ENCODE results near the gene RASAL1. TPM values are rescaled to one million over a fixed set of nuclear protein-coding genes. Genes with fewer than 3 reads are reported as not detected.

Gene RASAL1
- total RNA-seq, 1 experiment from 2014 or later = 4.4 TPM

DNA sequence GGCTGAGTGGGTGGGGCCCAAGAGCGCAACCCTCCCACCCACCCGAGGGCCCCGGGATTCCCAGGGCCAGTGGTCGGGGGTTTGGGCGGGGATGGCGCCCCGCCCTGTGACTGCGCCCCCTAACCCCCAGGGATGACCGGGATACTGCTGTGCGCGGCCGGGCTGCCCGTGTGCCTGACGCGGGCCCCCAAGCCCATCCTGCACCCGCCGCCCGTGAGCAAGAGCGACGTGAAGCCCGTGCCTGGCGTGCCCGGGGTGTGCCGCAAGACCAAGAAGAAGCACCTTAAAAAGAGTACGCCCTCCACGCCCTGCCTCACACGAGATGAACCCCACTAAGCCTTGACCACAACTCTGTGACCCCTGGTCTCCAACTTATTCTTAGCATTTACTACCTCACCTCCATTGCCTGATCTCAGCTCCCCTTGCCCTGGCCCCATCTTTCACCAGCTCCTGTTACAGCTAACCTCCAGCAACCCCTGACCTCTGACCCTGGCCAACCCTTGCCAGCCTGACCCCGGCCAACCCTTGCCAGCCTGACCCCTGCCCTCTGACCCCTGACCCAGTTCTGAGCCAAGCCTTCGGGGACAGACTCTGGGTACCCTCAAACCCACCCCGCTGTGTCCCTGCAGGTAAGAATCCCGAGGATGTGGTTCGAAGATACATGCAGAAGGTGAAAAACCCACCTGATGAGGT is 42.0 kb downstream of the RASAL1 start:
- DNase-seq = peak; percentile 64
- H3K27me3 ChIP-seq (ENCODE audit: control insufficient read depth, insufficient read depth, low read length) = no peaks in the 10 kb centered on the region; the same call in 1 of the 2 replicates
- no peaks in the 10 kb centered on the region for H3K36me3 ChIP-seq (replicated peaks; ENCODE audit: control insufficient read depth, insufficient read depth, low read length)
- H3K4me3 ChIP-seq (ENCODE audit: insufficient read depth, low read depth, low read length) = peak overlapping the region; percentile 42

DNA sequence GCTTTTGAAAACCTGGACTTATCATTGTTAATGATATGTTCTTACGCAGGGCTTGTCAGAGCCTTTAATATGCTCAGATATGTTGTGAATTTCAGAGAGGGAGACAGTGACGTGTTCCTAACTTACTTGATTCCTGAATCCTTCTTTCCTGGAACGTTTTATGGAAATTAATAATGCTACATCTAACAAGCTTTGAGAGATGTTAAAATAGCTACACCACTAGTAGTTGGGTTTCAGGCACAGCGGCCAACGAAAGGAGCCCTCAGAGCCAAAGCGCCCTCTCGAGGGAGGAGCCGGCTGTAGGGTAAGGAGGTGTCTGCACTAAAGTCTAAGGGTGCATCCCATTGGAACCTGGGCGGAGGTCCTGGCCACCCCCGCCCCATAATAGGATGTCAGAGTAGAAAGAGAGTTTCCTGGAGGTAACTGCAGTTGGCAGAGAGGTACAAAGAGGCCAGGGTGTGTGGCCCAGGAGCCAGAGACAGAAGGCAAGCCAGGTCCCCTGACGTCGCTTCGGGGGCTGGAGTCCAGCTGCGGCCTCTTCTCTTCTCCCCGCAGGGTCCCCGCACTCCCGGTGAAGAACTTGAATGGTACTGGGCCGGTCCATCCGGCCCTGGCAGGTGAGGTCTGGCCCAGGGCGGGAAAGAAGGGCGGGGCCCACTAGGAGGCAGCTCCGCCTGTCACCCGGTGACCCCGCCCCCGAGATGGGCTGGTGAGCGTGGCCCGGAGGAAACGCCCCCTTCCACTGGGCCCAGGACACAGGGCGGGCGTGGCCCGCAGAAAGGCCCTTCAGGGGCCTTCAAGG is 42.8 kb downstream of the RASAL1 start:
- Histone ChIP-seq H3K36me3 (replicated peaks; ENCODE audit: control insufficient read depth, insufficient read depth, low read length) (no peaks in the 10 kb centered on the region), H3K27me3 (ENCODE audit: control insufficient read depth, insufficient read depth, low read length) (no peaks in the 10 kb centered on the region; the same call in 1 of the 2 replicates), H3K4me3 (ENCODE audit: insufficient read depth, low read depth, low read length) (peak overlapping the region; percentile 42)
- DNase-seq = peak; percentile 99

DNA sequence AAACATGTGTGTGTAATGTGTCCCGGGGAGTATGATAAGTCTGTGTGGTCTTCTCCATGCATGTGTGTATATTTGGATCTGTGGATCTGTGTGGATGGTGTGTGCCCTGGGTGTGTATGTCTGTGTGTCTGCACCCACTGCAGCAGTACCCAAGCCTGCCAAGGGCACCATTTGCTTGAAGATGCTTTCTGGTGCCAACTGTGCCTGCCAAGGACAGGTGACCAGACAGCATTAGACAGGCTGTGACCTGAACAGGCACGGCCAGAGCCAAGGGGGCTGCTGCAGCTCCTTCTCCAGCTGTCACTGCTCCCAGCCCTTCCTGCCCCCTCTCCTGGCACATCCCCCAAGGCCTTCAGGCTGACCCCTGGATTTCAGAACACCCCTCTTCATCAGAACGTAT is 44.1 kb downstream of the RASAL1 start:
- Histone ChIP-seq H3K36me3 (replicated peaks; ENCODE audit: control insufficient read depth, insufficient read depth, low read length) (no peaks in the 10 kb centered on the region), H3K4me3 (ENCODE audit: insufficient read depth, low read depth, low read length) (no peak overlapping the region), H3K27me3 (ENCODE audit: control insufficient read depth, insufficient read depth, low read length) (no peaks in the 10 kb centered on the region; the same call in 1 of the 2 replicates)
- no peak for DNase-seq

DNA sequence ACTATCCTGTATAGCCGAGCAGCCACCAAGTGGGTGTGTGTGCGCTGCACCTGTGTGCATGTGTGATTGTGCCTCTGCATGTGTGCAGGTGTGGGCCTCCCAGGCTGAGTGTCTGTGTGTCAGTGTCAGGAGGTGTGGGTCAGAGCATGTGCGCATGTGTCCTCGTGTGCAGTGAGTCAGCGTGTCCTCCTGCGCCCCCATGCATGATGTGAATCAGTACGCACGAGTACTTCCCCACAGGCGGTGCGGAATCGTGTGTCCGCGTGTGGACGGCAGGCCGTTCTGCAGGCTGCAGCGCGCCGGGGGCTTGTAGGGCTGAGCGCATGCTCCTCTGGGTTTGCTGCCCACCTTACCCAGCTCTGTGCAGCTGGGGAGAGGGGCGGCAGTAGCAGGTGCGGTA is 44.8 kb downstream of the RASAL1 start:
- DNase-seq = no peak
- Histone ChIP-seq H3K4me3 (ENCODE audit: insufficient read depth, low read depth, low read length) (no peak overlapping the region), H3K36me3 (replicated peaks; ENCODE audit: control insufficient read depth, insufficient read depth, low read length) (no peaks in the 10 kb centered on the region), H3K27me3 (ENCODE audit: control insufficient read depth, insufficient read depth, low read length) (no peaks in the 10 kb centered on the region; the same call in 1 of the 2 replicates)

DNA sequence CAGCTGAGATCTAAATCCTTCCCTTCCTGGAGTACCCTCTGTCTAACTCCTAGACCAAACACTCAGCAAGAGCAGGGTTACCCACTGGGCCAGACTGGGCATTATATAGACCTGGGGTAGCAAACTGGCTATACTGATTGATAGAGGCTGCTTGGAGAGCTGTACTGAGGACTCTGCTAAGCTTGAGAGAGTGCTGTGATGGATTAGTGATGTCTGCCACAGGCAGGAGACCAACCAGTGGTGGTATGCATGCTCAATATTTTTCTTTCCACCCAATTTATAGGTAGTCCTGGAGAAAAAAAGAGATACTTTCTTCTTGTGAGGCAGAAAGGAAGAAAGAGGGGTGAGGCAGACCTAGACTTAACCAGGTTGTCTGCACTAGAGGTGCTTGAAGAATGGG is 45.7 kb downstream of the RASAL1 start:
- Histone ChIP-seq H3K4me3 (ENCODE audit: insufficient read depth, low read depth, low read length) (no peak overlapping the region), H3K36me3 (replicated peaks; ENCODE audit: control insufficient read depth, insufficient read depth, low read length) (no peaks in the 10 kb centered on the region), H3K27me3 (ENCODE audit: control insufficient read depth, insufficient read depth, low read length) (no peaks in the 10 kb centered on the region; the same call in 1 of the 2 replicates)
- DNase-seq = no peak

DNA sequence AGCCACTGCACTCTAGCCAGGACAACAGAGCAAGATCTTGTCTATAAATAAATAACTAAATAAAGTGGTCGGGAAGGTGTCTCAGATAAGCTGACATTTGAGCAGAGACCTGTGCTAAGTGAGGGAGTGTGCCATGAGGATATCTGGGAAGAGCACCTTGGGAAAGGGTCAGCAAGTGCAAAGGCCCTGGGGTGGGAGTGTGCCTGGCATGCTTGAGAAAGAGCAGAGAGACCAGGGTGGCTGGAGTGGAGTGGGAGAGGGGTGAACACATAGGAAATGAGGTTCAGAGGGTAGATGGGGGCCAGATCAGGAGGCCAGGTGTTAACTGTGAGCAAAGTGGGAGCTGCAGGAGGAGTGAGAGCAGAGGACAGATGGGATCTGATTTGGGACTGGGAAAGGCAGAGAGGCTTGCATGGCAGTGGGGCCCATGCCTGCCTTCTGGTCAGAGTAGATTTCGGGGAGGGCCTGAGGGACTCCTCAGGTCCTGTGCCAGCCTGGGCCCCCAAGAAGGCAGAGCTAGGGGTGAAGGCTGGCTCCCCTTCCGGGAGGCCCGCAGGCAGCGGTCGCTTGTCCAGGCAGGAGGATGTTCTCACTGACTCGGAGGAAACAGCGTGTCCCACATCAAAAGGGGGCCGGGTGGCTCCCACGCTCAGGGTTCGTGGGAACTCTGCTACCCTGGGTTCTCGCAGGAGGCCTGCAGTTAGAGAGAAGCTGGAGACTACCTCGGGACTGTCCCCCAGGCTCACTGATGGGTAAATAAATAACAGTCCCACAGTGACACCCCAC is 46.4 kb downstream of the RASAL1 start:
- no peak for DNase-seq
- Histone ChIP-seq H3K27me3 (ENCODE audit: control insufficient read depth, insufficient read depth, low read length) (no peaks in the 10 kb centered on the region; the same call in 1 of the 2 replicates), H3K36me3 (replicated peaks; ENCODE audit: control insufficient read depth, insufficient read depth, low read length) (no peaks in the 10 kb centered on the region), H3K4me3 (ENCODE audit: insufficient read depth, low read depth, low read length) (no peak overlapping the region)

DNA sequence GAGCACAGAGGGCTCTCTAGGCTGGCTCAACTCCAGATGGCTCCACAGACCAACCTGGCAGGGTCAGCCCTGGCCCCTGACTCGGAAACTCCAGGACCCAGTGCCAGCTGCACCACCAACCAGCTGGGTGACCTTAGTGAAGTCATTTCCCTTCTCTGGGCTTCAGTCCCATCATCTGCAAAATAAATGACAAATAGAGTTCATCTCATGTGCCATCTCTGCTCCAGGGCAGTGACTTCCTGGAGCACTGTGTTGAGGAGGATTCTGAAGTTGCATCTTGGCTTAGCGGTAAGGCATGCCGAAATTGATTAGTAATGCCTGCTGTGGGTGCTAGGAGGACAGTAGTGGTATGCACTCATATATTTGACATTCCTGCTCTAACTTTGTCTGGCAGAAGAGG is 47.5 kb downstream of the RASAL1 start:
- Histone ChIP-seq H3K4me3 (ENCODE audit: insufficient read depth, low read depth, low read length) (no peak overlapping the region), H3K36me3 (replicated peaks; ENCODE audit: control insufficient read depth, insufficient read depth, low read length) (no peaks in the 10 kb centered on the region), H3K27me3 (ENCODE audit: control insufficient read depth, insufficient read depth, low read length) (no peaks in the 10 kb centered on the region; the same call in 1 of the 2 replicates)
- no peak for DNase-seq

DNA sequence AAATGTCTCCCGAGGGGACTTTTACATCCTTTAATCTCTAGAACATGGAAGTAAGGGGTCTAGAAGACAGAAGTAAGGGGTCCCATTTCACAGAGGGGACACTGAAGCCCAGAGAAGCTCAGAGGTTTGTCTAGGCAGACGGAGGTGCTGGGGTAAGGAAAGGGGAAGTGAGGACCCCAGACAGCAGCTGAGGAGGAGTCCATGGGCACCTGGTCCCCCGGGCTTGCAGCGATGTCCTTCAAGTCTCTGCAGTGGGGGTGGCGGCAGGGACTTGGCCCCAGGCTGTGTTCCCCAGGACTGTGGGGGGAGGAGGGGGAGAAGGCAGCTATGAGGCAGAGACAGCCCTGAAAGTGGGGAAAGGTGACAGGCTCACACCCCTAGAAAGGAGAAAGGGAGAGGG is 48.4 kb downstream of the RASAL1 start:
- no peaks in the 10 kb centered on the region; the same call in 1 of the 2 replicates for H3K27me3 ChIP-seq (ENCODE audit: control insufficient read depth, insufficient read depth, low read length)
- no peak overlapping the region for H3K4me3 ChIP-seq (ENCODE audit: insufficient read depth, low read depth, low read length)
- peak; percentile 62 for DNase-seq
- H3K36me3 ChIP-seq (replicated peaks; ENCODE audit: control insufficient read depth, insufficient read depth, low read length) = no peaks in the 10 kb centered on the region

DNA sequence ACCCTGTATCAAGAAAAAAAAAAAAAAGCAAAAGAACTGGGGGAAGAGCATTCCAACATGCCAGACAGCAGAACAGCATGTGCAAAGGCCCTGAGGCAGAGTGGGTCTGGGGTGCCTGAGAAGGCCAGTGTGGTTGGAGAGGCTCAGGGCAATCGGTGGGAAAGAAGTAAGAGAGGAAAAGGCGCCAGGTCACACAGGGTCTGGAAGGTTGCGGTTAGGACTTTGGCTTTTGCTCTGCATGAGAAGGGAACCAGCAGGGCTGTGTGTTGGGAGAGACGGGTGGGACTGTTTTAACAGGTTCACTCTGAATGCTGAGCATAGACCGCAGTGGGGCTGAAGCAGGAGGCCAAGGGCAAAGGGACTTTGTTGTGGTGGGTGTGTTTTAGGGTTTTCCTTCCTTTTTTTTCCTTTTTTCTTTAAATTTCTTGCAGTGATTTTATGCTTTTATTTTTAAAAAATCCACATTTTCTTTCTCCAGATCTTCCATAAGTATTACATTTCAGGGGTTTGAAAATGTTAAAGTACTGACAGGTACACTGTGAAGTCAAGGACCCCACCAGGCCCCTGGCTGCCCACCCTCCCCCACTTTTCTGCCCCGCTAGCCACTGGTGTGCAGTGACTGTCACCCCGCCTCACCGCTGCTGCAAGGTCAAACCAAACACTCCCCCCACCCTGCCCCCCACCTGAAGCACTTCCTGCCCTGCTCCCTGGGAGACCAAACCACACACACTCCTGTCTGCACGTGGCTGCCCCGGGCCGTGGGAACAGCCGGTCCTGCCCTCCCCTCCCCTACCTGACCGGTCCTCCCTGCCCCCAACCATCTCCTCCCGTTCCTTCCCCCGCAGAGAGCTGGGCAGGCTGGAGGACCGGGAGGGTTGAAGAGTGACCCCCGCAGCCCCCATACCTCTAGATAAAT is 49.1 kb downstream of the RASAL1 start:
- Histone ChIP-seq H3K4me3 (ENCODE audit: insufficient read depth, low read depth, low read length) (no peak overlapping the region), H3K27me3 (ENCODE audit: control insufficient read depth, insufficient read depth, low read length) (no peaks in the 10 kb centered on the region), H3K36me3 (replicated peaks; ENCODE audit: control insufficient read depth, insufficient read depth, low read length) (no peaks in the 10 kb centered on the region)
- peak; percentile 76 for DNase-seq

DNA sequence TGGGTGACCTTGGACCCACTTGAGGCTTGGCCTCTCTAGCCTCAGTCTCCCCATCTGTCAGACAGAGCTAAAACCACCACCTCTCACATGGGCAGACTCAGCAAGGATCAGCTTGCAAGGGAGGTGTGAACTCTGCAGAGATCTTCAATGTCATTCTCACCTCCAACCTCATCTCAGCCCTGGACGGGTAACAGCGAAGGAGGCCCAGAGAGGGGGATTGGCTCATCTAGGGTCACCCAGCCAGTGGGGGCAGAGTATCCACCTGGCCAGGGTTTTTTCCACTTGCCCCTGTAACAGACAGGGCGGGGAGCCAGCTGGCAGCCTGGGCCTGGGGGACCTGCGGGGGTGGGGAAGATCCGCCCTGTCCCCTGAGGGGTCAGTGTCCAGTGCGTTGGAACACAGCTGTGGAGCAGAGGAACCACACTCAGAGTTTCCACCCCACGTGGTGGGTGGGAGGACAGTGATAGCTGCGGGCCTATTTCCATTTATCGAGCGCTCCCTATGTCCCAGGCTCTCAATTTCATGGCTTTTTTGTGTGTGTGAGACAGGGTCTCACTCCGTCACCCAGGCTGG is 51.6 kb downstream of the RASAL1 start:
- Histone ChIP-seq H3K4me3 (ENCODE audit: insufficient read depth, low read depth, low read length) (no peak overlapping the region), H3K36me3 (replicated peaks; ENCODE audit: control insufficient read depth, insufficient read depth, low read length) (no peaks in the 10 kb centered on the region), H3K27me3 (ENCODE audit: control insufficient read depth, insufficient read depth, low read length) (peaks cover 4% of the 10 kb centered on the region; the same call in 1 of the 2 replicates)
- DNase-seq = no peak

DNA sequence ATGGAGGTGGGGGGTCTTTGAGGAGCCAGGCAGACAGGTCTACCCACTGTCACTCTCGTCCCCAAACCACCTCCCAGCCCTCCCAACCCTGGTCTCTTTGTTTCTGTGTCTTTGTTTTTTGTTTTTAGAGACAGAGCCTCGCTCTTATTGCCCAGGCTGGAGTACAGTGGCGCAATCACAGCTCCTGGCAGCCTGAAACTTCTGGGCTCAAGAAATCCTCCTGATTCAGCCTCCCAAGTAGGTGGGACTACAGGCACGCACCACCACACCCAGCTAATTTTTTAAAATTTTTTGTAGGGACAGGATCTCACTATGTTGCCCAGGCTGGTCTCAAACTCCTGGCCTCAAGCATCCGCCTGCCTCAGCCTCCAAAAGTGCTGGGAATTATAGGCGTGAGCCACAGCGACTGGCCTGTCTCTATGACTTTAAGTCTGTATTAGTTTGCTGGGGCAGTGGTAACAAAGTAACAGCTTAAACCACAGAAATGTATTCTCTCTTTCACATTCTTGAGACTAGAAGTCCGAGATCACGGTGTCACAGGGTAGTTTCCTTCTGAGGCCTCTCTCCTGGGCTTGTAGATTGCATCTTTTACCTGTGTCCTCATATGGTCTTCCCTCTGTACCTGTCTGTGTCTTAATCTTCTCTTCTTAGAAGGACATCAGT is 52.9 kb downstream of the RASAL1 start:
- DNase-seq = no peak
- no peaks in the 10 kb centered on the region for H3K36me3 ChIP-seq (replicated peaks; ENCODE audit: control insufficient read depth, insufficient read depth, low read length)
- H3K4me3 ChIP-seq (ENCODE audit: insufficient read depth, low read depth, low read length) = no peak overlapping the region
- peaks cover 15% of the 10 kb centered on the region for H3K27me3 ChIP-seq (ENCODE audit: control insufficient read depth, insufficient read depth, low read length)

DNA sequence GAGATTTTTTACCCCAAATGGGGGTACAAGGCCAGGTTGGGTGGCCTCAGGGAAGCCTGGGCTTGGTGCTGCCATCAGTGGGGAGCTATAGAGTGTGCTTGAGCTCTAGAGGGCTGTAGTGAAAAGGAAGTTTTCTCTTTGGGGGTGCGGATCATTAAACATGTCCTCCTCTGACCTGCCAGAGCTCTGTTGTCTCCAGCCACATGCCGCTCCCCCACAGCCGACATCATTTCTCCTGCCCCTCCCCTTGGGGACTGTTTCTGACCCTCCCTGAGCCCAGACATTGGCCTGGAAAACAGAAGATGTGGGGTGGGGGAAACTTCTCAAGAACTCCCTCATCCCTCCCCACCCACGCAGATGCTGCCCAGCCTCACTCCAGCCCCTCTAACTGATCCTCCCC is 53.7 kb downstream of the RASAL1 start:
- no peak for DNase-seq

DNA sequence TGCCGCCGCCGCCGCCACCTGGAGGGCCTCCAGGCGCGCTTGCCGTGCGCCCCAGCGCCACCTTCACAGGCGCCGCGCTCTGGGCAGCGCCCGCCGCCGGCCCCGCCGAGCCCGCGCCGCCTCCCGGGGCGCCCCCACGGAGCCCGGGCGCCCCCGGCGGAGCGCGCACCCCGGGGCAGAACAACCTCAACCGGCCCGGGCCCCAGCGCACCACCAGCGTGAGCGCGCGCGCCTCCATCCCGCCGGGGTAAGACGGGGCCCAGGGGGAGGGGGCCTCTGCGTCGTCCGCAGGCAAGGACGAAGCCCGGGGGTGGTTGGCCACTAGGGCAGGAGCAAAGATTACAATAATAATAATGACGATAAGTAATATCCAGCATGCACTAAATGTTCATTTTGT is 57.7 kb downstream of the RASAL1 start:
- peak; percentile 85 for DNase-seq
- peak overlapping the region; percentile 48 for H3K4me3 ChIP-seq (ENCODE audit: insufficient read depth, low read depth, low read length)
- H3K36me3 ChIP-seq (replicated peaks; ENCODE audit: control insufficient read depth, insufficient read depth, low read length) = no peaks in the 10 kb centered on the region
- peaks cover 32% of the 10 kb centered on the region for H3K27me3 ChIP-seq (ENCODE audit: control insufficient read depth, insufficient read depth, low read length)

More for the DNA sequence above, 53.7 kb downstream of the RASAL1 start:
- Histone ChIP-seq H3K27me3 (ENCODE audit: control insufficient read depth, insufficient read depth, low read length) (peaks cover 22% of the 10 kb centered on the region), H3K4me3 (ENCODE audit: insufficient read depth, low read depth, low read length) (no peak overlapping the region), H3K36me3 (replicated peaks; ENCODE audit: control insufficient read depth, insufficient read depth, low read length) (no peaks in the 10 kb centered on the region)
